HG02852 (cell line): ENCODE data around the gene SPATA2.
"Not testable (repeated sequence)": the region's sequence is repeated elsewhere in the genome, so short reads cannot be mapped to it uniquely, and the experiment has no call there.

ENCODE experiments used
- ATAC-seq: cut with Tn5 transposase; IDR thresholded peaks from one replicate; pipeline ENCODE4 v1.9.1; 2021; ENCODE audit warnings: mild to moderate bottlenecking, moderate library complexity; ENCODE audit not compliant: unreplicated experiment

SPATA2 gene

DNA sequence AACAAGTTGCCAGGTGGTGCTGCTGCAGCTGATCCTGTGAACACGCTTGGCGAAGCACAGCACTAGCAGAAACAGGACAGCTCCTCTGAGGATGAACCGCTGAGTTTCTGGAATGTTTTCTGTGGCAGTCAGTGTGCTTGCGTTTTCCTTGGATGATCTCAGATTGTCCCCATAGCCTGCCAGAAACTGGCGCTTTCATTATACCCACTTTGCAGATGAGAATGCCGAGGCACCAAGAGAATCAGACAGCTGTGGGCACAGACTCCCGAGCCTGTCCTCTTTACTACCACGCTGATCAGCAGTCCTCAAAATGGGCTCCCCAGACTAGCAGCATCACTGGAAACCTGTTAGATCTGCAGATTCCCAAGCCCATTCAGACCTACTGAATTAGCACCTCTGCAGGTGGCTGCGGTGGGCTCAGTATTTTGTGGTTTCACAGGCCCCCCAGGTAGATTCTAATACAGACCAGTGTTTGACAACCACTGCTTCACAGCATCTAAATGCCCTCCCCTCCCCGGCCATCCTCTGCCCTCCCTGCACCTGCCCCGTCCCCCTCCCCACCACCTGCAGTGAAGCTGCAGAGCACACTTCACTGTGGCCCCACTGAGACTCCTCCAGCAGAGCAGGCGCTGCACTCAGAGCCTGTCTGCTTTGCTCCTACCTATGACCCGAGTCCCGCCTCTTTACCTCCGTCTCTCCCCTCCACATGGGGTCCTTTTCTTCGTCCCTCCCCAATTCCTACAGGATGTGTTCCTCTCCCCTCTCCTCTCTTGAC is 29.6 kb downstream of the SPATA2 start:
- ATAC-seq, result no peak

DNA sequence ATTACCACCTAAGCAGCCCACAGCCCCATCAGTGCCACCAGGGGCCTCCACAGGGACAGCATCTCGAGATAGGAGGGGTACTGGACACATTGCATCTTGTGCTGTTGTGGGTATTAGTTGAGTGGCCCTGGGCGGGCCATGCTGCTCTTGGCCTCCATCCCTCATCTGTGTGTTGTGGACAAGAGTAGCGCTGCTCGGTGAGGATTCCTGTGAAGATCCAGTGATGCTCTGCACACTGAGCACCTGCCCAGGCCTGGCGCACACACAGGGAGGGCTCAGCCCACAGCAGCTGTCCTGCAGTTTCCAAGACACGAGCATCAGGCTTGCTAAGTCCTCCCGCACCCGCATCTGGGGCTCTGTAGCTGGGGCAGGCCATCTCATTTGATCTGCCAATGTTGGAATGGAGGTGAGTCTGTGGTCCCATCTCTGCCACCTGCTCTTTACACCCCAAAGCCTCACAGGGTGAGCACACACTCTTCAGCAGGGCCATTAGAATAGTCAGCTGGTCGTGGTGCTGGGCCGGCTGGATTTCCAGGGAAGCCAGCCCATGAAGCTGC is 32.0 kb downstream of the SPATA2 start:
- no peak for ATAC-seq

DNA sequence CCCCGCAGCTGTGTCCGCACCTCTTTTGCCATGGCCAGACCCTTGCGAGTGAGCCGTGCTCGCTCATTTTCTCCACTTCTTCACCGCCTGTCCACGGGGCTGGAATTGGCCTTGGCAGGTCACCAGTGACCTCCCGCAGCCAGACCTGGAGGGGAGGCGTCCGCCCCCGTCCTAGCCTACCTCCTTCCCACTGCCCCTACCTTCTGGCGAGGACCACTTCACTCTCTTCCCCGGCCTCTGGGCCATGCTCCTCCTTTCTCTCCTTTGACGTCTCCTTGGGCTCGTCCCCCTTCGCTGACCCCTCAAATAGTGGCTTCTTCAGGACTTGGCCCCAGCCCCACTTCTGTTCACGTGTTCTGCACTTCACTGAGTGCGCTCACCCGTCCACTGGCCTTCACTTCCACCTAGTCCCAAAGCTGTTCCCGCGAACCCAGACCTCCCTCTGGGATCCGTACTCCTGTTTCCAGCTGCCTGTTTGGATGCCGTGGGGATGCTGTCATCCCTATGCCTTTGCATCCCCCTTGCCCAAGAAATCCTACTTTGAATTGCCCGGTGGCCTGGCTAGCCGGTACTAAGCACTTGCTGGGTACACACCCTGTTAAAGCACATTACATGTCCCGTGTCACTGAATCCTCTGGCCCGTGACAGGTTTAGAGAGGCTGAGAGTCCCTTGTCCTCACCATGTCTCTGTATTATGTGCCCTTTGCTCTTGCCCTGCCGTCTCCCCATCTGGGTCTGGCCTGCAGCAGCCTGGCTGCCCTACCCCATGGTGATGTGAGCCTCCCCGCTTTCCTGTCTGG is 33.0 kb downstream of the SPATA2 start:
- no peak for ATAC-seq

DNA sequence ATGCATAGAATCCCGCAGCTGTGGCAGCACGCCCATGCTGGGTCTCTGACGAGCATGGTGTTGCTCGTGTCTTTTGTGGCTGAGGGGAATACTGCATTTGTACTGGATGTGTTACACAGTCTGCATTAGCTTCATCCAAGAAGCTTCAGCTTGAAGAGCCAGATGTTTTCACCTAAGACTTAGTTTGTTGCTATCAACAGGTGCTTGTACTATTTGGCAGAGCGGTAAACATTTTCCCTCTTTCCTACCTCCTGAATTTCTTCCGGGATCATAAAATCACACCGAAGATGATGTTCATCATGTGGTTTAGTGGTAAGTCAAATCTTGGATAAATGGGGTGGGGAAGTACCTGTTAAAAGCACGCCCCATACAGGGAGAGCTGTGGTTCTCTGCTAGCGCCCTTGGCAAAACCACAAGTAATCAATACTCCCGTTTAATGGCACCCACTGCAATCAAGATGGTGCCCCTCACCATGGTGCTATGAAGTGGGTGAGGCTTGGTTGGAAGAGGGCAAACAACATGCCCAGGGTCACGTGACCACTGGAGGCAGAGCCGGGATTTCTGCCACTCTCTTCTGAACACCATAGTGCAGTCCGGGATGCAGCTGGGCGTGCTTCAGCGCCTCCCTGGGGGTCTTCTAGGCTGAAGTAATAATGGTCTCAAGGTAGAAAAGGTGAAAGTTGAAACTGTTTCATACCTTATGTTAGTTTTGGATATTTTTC is 34.4 kb downstream of the SPATA2 start:
- ATAC-seq, result no peak

DNA sequence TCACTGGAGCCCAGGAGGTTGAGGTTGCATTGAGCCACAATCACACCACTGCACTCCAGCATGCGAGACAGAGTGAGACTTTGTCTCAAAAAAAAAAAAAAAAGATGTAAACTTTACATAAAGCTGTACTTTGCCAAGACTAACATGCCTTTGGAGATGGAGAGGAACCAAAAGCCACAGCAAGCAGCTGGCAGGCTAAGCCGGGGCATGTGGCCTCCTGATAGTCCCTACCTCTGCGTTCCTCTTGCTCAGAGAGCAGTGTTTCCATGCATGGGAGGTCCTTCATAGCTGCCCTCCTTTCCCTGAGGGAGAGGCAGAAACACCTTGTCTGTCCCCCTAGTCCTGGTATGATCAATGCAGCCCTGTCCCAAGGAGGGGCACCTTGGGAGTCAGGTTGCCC is 35.2 kb downstream of the SPATA2 start:
- no peak for ATAC-seq

DNA sequence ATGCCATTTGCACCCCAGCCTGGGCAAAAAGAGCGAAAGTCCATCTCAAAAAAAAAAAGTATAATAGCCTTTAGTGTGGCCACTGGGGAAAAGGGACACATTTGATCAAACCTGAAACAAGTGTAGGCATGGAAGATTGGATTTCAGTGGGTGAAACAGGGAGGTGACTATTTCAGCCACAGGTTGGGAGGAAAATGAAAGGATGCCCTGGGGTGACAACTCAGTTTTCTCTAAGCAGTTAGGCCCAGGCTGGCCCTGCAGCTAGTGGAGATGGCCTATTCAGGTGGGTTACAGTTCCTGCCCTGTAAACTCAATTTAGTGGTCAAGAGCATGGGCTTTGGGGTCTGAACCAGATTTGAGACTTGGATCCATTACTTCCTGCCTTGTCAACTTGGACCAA is 36.4 kb downstream of the SPATA2 start:
- ATAC-seq, result no peak

DNA sequence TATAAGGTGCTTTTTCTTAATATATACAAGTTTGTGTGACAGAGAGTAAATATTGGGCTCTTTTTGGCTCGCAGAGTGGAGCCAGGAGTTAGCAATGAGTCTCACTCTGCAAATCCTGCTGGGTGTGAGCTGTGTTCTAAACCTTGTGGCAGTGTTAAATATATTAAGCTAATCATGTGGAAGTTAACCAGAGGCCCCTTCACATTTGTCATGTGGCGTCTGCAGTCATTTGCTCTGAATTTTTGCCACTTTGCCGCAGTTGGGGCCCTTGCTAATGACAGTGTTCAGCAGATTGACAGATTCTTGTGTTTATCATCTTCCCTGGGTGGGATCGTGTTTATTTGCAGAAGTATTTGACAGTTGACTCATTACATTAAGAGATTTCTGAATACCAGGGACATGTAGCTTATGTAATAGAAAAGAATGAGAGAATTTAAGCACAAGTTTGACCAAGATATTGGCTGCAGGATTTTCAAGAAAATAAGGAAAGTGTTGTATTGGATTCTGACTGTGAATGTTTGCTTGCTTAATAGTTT is 37.9 kb downstream of the SPATA2 start:
- no peak for ATAC-seq

DNA sequence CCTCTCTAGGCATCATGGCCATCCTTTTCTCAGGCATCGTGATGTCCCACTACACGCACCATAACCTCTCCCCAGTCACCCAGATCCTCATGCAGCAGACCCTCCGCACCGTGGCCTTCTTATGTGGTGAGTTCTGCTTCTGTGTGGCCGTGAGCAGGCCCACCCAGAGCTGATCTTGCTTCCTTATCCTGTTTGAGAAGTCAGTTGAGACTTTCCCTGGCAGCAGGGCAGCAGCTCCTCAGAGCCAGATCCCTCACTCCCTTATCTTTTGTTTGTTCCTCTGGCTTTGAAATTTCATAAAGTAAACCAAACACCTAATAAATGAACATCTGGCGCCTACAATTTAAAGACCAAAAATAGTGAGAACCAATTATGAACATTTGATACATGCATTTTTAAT is 40.6 kb downstream of the SPATA2 start:
- ATAC-seq, result no peak

DNA sequence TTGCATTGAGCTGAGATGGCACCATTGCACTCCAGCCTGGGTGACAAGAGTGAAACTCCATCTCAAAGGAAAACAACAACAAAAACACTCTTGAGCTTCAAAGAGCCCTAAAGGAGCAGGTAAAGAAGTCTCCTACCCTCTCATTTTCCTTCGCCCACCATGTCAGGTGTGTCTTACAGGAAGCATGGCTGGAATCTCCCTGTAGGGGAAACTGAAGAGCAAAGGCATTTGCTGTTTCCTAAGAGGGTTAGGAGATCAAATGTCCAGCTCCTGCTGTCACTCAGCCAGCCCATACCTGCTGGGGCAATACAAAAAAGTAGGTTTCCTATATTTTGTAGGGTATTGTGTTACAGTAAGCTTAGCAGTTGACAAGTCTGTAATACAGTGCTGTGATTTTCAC is 43.3 kb downstream of the SPATA2 start:
- ATAC-seq, result no peak

DNA sequence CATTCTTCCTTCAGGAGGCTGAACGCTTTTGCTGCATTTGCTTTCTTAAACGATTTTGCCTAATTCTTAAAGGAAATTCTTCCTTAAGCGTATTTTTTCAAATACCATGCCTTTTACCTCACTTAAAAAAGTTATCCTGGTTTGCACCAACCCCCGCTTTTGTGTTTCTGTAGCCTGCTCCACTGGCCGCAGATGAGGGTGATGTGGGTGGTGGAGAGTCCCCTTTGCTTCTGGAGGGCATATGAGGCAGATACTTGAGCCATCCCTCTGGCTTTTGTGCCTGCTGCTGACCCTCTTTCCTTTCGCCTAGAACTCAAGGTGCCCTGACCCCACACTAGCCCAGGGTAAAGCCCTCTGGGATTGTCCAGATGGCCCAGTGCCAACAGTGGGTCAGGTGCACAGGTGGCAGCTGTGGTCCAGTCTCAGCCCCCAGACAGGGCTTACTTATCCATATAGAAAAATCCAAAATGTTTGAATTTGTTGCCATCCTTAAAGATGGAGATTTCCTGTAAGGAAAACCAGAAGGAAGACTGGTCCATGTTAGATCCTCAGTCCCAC is 43.9 kb downstream of the SPATA2 start:
- ATAC-seq, result no peak

DNA sequence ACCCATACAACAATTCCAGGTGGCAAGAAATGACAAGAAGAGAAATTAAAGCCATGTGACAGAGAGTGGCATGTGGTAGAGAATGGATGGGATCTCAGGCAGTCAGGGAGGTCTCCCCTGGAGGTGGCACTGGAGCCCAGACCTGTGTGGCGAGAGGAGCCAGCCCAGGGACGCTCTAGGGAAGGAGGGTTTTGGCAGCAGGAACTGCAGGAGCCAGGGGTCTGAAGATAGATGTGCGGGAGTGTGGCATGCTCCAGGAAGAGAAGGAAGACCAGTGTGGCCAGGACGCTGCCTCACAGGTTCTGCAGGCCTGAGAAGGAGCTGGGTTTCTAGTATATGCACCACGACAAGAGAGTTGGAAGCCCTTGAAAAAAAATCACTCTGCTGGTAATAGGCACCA is 45.1 kb downstream of the SPATA2 start:
- no peak for ATAC-seq

DNA sequence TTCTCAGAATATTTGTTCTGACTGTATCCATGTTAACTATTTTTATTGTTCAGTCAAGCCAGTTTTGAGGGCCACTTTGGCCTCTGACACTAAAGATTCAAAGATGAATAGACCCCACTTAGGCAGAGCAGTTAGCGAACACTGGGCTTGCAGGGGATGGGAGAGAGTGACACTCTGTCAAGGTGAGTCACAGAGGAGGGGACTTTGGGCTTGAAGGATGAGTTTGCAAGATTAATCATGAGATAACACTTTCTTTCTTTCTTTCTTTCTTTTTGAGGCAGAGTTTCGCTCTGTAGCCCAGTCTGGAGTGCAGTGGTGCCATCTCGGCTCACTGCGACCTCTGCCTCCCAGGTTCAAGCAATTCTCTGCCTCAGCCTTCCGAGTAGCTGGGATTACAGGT is 46.4 kb downstream of the SPATA2 start:
- ATAC-seq, result no peak

DNA sequence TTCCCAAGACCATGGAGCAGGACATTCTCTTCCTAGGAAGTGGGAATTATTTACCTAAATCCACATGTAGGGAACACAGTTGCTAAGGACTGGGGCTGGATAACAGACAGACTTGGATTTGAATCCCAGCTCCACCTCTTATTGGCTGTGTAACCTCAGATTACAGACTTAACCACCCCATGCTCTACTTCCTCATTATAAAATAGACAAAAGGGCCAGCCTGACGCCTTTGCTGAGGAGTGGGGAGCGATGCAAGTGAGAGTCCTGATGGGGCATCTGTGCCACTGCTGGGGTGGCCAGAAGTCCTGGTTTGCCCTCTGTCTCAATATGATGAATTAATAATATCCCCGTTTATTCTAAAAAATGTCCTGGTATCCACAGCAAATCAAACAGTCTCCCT is 46.8 kb downstream of the SPATA2 start:
- no peak for ATAC-seq

DNA sequence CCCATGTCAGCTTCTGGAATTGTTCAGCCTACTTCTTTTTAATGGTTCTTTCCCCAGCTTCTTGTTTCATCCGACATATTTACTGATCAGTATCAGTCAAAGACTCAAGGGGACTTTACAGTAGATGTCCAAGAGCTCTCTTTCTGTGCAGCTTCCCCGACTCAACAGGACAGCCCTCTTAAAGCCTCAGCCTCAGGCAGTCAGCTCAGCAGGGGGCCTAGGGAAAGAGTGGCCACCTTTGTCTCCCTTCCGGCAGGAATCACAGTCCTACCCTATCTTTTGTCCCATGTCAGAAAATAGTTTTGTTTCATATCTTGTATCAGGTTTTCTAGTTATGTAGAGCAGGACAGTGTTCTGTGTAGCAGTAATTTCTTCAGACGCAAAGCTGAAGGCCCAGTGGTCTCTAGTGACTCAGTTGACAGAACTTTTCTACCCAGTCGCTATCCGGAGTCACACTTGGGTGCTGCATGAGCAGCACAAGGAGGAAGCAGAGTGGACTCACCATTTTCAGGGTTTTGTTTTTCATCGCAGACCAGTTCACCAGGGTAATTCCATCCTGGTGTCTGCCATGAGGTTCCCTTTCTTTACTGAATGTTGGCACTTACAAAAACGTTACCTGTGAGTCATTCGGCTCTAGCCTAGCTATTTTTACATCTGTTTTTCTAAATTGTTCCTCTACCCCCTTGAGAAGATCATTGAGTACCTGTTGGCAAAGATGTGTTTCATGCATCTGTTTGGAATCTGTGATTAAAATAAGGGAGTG is 47.7 kb downstream of the SPATA2 start:
- ATAC-seq, result no peak

DNA sequence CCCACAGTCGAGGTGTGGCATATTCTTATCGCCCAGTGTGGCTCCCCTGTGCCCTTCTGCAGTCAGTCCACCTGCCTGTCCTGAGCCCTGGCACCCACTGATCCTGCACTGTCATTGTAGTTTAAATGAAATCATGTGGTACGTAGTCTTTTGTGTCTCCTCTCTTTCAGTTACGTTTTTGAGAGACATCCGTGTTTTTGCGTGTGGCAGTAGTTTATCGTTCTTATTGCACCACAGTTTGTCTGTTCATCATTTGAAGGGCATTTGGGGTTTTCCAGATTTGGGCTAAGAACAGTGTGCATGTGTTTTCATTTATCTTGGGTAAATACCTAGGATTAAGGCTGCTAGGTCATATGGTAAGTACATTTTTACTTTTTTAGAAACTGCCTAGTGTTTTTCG is 49.3 kb downstream of the SPATA2 start:
- no peak for ATAC-seq

DNA sequence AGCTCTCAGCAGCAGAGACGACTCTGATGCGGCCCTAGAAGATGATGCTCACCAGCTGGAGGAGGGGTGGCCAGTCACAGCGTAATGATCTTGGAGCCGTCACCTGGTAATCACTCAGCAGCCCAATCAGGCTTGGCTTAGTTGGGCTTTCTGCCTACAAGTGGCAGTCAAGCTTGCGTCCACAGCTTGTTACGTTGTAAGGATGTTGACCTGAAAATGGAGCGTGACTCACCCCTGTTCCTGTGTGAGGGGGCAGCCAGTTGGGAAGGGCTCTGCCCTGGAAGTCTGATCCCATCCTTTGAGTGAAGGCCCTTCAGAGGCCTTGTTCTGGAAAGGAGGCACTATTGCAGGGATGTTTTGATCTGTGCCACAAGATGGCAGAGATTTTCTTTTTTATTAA is 49.8 kb downstream of the SPATA2 start:
- ATAC-seq, result no peak

DNA sequence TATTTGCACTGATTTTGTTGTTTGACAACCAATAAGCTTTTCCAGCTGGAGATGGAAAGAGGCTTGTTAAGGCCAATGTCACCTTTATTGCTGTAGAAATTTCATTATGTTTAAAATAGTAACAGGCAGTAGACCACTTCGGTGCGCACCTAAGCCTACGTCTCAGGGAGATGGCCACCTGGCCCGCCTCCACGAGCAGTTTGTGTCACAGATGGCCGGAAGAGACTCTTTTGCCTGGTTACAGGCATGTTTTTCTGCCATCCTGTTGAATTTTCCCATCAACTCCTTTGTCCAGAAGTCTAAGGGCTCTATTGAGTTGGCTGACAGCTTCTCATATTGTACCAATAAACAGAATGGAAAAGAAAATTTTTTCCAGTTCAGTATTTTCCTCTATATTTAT is 51.7 kb downstream of the SPATA2 start:
- ATAC-seq, result no peak

DNA sequence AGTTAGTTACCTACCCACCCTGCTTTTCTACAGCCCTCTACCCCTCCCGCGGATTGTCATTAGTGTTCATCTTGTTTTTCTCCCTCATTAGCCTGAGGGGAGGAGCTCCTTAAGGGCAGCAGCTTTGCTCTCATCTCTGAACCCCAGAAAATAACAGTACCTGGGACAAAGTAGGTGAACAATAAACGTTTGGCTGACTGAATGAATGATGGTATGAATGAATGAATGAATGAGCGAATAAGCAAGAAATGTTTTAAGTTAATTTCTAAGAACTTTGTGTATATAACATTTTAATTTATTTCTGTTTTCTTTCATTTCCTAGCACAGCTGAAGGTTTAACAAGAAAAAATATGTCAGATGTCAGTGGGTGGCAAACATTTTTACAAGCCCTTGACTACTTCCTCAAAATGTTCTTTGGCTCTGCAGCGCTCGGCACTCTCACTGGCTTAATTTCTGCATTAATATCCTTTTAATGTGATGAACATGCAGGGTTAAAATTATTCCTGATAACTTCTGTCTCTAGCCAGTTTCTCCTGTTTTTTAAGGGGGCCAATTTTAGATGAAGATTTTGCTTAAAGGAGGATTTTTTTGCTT is 52.6 kb downstream of the SPATA2 start:
- ATAC-seq, result no peak

DNA sequence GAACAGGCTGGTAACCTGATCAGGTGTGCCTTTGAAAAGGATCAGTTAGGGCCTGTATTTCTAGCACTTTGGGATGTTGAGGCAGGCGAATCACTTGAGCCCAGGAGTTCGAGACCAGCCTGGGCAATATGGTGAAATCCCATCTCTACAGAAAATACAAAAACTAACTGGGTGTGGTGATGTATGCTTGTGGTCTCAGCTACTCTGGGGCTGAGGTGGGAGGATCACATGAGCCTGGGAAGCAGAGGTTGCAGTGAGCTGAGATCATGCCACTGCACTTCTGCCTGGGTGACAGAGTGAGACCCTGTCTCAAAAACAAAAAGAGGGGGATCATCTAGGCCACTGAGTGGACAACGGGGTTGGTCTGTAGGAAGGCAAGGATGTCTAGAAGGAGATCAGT is 54.1 kb downstream of the SPATA2 start:
- ATAC-seq, result not testable (repeated sequence)

DNA sequence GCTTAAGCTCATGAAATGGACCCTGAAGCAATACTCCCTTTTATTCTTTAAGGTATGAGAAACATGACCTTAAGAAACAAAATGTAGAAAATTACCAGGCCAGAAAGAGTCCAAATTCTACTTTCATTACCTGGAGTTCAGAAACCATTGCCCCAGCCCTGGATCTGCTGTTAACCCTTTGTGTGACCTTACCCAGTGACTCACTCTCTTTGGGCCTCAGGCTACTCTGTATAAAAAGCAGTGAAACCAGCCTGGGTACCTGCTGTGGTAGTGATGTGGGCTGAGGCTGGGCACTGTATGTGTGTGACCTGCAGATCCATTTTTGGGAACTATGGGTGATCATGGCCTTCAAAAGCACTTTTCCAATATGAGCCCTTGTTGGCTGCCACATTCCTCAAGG is 55.5 kb downstream of the SPATA2 start:
- ATAC-seq, result no peak
